GM20000 (cell line): Measurements from ENCODE around the gene TMEM204.

ENCODE experiments used
- DNase-seq: peaks from one replicate; pipeline ENCODE4 v3.0.0; 2012; ENCODE audit warnings: low spot score
- TF ChIP-seq, protein P1 (sequence below): IDR thresholded peaks from 2 replicates; pipeline ENCODE4 v1.5.1; 2012; ENCODE audit warnings: mild to moderate bottlenecking, control low read depth; ENCODE audit errors: extremely low read depth, missing control alignments

The TMEM204 gene

DNA sequence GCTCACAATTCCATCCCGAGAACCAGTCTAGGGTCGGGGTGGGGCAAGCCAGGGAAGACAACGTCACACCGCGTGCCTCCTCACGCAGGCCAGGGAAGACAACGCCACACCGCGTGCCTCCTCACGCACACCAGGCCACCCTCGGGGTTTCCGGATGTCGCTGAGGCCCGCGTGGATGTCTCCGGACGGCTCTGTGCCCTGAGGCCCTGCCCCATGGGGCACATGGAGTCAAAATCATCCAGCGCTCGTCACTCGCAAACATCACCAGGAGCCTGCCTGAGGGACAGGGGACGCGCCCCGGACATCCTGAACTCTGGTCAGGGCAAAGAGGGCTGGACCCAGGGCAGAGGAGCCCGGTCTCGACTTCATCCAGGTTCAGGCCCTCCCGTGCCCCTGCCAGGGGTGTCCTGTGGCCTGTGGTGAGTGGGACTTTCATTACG, 3.7 kb downstream of the TMEM204 start:
- TF ChIP-seq, protein P1, sequence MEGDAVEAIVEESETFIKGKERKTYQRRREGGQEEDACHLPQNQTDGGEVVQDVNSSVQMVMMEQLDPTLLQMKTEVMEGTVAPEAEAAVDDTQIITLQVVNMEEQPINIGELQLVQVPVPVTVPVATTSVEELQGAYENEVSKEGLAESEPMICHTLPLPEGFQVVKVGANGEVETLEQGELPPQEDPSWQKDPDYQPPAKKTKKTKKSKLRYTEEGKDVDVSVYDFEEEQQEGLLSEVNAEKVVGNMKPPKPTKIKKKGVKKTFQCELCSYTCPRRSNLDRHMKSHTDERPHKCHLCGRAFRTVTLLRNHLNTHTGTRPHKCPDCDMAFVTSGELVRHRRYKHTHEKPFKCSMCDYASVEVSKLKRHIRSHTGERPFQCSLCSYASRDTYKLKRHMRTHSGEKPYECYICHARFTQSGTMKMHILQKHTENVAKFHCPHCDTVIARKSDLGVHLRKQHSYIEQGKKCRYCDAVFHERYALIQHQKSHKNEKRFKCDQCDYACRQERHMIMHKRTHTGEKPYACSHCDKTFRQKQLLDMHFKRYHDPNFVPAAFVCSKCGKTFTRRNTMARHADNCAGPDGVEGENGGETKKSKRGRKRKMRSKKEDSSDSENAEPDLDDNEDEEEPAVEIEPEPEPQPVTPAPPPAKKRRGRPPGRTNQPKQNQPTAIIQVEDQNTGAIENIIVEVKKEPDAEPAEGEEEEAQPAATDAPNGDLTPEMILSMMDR = no peak
- DNase-seq = no peak

DNA sequence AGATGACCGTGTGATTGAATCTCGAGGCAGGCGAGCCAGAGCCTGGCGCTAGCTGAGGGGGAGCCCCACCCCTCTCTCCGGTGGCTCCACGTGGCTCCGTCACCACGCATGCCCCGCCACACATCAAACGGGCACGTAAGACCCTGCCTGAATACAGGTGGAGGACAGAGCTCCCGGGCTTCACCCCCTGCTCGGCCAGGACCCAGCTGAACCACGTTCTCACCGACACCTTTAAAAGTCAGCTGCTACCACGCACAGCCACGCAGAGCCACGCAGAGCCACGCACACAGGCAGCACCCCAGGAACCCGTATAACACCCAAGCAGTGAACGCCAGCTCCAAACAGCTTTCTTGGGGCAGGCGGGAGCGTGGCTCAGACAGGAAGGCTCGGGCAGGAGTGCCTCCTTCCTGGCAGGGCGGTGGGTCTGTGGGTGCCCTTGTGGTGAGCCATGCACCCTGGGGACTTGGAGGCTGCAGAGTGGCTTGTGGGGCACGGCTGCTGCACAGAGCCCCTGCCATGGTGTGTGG, 4.4 kb downstream of the TMEM204 start:
- TF ChIP-seq, protein P1 = no peak
- DNase-seq = no peak

DNA sequence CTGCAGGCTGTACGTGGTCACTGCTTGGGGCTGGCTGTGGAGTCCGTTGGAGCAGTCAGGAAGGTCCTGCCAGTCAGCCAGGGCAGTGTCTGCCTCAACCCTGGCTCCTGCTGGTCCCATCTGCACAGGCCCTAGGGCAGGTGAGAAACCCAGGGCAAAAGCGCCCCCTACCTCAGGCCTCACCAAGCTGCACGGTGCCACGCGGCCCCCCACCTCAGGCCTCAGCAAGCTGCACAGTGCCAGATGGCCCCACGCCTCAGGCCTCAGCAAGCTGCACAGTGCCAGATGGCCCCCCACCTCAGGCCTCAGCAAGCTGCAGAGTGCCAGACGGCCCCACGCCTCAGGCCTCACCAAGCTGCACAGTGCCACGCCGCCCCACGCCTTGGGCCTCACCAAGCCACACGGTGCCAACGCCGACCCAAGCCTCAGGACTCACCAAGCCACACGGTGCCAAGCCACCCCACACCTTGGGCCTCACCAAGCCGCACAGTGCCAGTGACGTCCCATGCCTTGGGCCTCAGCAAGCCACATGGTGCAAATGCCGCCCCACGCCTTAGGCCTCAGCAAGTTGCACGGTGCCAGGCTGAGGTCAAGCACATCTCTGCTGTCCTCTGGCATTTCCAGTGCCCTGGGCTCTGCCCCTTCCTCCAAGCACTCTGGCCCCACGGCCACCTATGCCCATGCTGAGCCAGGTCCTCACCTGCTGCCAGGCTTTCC, 5.5 kb downstream of the TMEM204 start:
- DNase-seq = no peak
- TF ChIP-seq, protein P1 = peak; percentile 4

DNA sequence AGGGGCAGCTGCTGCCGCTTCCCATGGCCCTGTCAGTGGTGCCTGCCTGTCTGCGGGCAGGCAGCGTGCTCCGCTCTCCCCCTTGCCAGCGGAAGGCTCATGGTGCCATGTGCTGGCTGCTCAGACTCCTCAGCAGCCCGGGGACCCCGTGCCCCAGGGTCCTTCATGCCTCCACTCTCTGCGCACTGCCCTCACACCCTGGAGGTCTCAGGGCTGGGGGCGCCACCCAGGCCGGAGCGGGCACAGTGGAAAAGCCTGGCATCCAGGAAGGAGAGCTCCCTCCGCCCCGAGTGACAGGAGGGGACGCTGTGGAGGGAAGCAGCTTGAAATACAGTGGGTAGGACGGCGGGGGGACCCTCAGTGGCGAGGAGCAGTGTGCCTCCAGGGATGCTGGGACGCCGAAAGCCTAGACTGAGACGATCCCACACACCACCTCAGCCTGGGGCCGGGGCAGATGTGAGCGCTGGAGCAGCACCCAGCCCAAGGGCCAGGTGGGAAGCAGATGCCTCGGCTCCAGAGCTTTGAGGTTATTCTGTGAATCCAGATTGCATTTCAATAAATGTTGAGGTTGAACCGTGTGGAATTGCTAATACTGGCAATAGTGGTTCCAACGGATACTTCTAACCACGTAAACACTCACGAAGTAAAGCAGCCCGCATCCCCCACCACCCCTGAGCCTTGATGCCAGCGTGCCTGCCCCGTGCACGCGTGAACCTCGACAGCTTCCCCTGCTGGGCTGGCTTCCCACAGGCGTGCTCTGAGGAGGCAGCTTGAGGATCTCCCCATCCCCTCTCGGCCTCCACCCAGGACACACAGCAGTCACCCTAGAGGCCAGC, 6.5 kb downstream of the TMEM204 start:
- TF ChIP-seq, protein P1 = no peak

DNA sequence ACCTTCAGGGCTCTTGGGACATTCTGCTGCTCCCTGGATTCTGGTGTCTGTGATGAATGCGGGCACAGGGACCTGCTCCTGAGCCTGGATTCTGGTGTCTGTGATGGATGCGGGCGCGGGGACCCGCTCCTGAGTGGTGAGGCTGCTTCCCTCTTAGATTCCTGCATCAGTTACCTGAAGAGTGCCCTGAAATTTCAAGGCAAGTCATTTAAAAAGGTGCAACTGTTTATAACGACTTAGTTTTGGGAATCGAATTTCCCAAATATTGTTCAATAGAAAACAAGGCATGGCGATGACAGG, 7.0 kb downstream of the TMEM204 start:
- TF ChIP-seq, protein P1 = no peak
- no peak for DNase-seq

More for the DNA sequence above, 6.5 kb downstream of the TMEM204 start:
- DNase-seq = peak; percentile 17

DNA sequence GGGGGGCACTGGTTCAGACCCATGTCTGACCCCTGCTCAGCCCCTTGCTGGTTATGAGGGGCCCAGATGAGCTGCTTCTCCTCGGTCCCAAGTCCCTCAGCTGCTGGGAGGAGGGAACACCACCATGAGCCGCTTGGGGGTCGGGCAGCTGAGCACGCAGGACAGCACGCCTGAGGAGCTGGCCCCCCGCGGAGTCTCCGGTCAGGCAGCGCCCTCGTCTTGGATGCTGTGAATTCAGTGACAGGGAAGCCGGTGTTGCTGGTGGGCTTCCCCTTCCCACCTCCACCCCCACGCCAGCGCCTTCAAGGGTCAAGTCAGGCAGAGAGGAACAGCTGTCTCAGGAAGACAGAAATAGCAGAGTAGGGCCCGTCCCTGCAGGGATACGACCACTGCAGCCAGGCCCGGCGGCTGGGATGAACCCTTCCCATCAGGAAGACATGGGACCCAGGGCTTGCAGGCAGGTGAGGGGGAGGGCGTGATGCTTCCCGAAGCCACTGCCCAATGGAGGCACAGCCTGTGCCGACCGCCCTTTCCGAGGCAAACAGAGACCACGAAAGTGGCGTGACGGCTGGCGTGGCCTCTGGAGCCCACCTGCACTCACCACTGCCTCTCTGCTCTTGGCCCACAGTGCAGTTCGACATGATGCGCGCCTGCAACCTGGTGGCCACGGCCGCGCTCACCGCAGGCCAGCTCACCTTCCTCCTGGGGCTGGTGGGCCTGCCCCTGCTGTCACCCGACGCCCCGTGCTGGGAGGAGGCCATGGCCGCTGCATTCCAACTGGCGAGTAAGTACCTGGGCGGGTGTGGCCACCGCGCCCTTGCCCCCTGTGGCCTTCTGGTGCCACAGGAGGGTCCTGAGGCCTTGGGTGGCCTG, 8.1 kb downstream of the TMEM204 start:
- TF ChIP-seq, protein P1 = no peak
- peak; percentile 25 for DNase-seq

DNA sequence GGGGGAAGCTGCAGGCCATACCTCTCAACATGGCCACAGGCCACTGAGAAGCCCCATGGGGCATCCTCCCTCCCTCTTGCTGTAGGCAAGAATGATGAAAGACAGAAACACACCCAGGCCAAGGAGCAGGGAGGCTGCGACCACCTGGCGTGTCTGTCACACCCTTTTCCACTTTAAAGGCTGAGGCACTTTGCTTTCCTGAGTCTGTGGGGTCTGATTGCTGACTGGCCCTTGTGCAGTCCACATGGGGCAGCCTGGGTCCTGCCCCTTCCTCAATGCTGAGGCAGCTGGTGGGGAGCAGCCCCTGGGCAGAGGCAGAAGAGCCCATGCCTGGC, 8.7 kb downstream of the TMEM204 start:
- peak; percentile 25 for DNase-seq
- TF ChIP-seq, protein P1 = no peak
